ENCODE measurements around the gene UPK1A. TPM values are rescaled to one million over a fixed set of nuclear protein-coding genes. Genes with fewer than 3 reads are reported as not detected.

UPK1A gene
- total RNA-seq, 4 donors from 2014 or later = not detected

DNA sequence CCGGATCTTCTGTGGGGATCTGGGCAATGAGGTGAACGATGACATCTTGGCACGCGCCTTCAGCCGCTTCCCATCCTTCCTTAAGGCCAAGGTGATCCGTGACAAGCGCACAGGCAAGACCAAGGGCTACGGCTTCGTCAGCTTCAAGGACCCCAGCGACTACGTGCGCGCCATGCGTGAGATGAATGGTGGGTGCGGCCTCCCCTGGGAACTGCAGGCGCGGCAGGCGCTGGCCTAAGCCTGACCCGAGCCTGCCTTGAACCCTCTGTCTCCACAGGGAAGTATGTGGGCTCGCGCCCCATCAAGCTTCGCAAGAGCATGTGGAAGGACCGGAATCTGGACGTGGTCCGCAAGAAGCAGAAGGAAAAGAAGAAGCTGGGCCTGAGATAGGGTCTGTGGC is 29.2 kb upstream of the UPK1A start:
- DNase-seq (ENCODE audit: extremely low spot score) = no peak
- 92% methylated on average over 25 of the region's 25 CpGs for WGBS
- Histone ChIP-seq H3K36me3 (peaks cover 51 to 63% (median 61%) of the 10 kb centered on the region in 4 donors), H3K4me3 (no peak overlapping the region), H3K4me1 (peaks cover 0 to 8% (median 8%) of the 10 kb centered on the region in 4 donors), H3K27ac (replicated peaks in 1 of 4) (no peak overlapping the region), H3K9me3 (no peaks in the 10 kb centered on the region), H3K27me3 (no peaks in the 10 kb centered on the region)
- intact Hi-C loops (cut with DNase I) = no loop called here
- TF ChIP-seq, protein P1, sequence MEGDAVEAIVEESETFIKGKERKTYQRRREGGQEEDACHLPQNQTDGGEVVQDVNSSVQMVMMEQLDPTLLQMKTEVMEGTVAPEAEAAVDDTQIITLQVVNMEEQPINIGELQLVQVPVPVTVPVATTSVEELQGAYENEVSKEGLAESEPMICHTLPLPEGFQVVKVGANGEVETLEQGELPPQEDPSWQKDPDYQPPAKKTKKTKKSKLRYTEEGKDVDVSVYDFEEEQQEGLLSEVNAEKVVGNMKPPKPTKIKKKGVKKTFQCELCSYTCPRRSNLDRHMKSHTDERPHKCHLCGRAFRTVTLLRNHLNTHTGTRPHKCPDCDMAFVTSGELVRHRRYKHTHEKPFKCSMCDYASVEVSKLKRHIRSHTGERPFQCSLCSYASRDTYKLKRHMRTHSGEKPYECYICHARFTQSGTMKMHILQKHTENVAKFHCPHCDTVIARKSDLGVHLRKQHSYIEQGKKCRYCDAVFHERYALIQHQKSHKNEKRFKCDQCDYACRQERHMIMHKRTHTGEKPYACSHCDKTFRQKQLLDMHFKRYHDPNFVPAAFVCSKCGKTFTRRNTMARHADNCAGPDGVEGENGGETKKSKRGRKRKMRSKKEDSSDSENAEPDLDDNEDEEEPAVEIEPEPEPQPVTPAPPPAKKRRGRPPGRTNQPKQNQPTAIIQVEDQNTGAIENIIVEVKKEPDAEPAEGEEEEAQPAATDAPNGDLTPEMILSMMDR (IDR thresholded peaks at IDR 0.05) = no peak
- TF ChIP-seq POLR2A (IDR thresholded peaks at IDR 0.05; ENCODE audit: low read depth) = no peak
- TF ChIP-seq POLR2AphosphoS5 (IDR thresholded peaks at IDR 0.05) = no peak
- TF ChIP-seq EP300 (IDR thresholded peaks at IDR 0.05) = no peak

DNA sequence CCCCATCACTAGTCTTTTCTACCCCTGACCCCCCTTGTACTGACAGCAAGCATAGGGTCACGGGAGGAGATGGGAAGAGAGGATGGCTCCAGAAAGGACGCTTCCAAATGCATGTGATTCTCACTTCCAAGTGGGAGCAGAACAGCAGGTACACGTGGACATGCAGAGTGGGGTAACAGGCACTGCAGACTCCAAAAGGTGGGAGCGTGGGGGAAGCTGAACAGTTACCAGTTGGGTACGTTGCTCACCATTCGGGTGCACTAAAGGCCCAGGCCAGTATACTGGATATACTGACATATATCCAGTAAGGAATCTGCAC is 27.0 kb upstream of the UPK1A start:
- H3K4me1 ChIP-seq = peaks cover 8 to 29% (median 26%) of the 10 kb centered on the region in 4 donors
- WGBS = 38% methylated on average over 6 of the region's 6 CpGs
- intact Hi-C loops (cut with DNase I) = no loop called here
- H3K4me3 ChIP-seq = no peak overlapping the region
- no peak for DNase-seq (ENCODE audit: extremely low spot score)
- H3K27me3 ChIP-seq = no peaks in the 10 kb centered on the region
- peaks cover 30 to 42% (median 40%) of the 10 kb centered on the region in 4 donors for H3K36me3 ChIP-seq
- no peak for TF ChIP-seq EP300 (IDR thresholded peaks at IDR 0.05)
- TF ChIP-seq POLR2AphosphoS5 (IDR thresholded peaks at IDR 0.05) = peak in 1 of 2 donors; percentile 15
- no peak for TF ChIP-seq POLR2A (IDR thresholded peaks at IDR 0.05; ENCODE audit: low read depth)
- H3K27ac ChIP-seq (replicated peaks in 1 of 4) = no peak overlapping the region
- no peaks in the 10 kb centered on the region for H3K9me3 ChIP-seq

DNA sequence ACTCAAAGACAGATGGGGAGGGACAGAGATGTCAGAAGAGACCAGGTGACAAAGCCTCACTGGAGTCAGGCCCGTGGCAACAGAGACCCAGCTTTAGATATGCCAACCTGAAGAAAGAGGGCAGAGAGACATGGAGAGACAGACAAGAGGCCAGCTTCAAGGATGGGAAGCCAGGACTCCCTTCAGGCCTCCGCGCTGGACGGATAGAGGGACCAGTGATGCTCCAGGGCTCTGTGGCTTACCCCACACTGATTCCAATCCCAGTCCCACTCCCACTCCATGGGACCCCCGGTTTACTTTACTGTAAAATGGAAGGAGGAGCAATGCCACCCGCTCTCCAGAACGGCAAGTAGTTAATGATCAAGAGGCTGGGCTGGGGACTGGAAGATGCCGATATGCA is 26.5 kb upstream of the UPK1A start:
- Histone ChIP-seq H3K4me1 (peaks cover 8 to 33% (median 31%) of the 10 kb centered on the region in 4 donors), H3K9me3 (no peaks in the 10 kb centered on the region), H3K27ac (replicated peaks in 1 of 4) (no peak overlapping the region), H3K36me3 (peaks cover 24 to 36% (median 34%) of the 10 kb centered on the region in 4 donors), H3K4me3 (no peak overlapping the region), H3K27me3 (no peaks in the 10 kb centered on the region)
- no peak for DNase-seq (ENCODE audit: extremely low spot score)
- 87% methylated on average over 8 of the region's 8 CpGs for WGBS
- intact Hi-C loops (cut with DNase I) = no loop called here
- TF ChIP-seq, protein P1 (IDR thresholded peaks at IDR 0.05) = no peak
- TF ChIP-seq POLR2A (IDR thresholded peaks at IDR 0.05; ENCODE audit: low read depth) (no peak), POLR2AphosphoS5 (IDR thresholded peaks at IDR 0.05) (no peak), EP300 (IDR thresholded peaks at IDR 0.05) (no peak)

DNA sequence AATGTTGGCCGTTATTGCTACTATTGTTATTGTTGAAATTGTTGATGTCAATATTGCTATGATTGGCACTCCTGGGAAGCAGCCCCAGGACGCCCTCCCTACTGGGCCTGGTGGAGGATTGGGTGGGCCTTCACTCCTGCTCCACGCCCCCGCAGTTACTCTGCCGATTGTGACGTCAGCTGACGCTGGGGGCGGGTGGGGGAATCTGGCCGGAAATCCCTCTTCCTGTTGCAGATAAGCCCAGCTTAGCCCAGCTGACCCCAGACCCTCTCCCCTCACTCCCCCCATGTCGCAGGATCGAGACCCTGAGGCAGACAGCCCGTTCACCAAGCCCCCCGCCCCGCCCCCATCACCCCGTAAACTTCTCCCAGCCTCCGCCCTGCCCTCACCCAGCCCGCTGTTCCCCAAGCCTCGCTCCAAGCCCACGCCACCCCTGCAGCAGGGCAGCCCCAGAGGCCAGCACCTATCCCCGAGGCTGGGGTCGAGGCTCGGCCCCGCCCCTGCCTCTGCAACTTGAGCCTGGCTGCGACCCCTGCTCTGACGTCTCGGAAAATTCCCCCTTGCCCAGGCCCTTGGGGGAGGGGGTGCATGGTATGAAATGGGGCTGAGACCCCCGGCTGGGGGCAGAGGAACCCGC is 24.7 kb upstream of the UPK1A start, which contains the start of gene ETV2:
Gene ETV2, plus strand, starts transcription at position 231 of the 637 bp plus-strand sequence. CDS start 716 bp downstream, outside the sequence.
- intact Hi-C loops (cut with DNase I) = loop anchor here (2.0 kb wide), 1 partner anchor 13 kb away; the partner anchor contains the start of gene RBM42
- H3K27ac ChIP-seq (replicated peaks in 1 of 4) = no peak within 1 kb of the TSS
- no peak for TF ChIP-seq POLR2A (IDR thresholded peaks at IDR 0.05; ENCODE audit: low read depth)
- TF ChIP-seq, protein P1 (IDR thresholded peaks at IDR 0.05) = no peak
- peaks cover 13 to 18% (median 17%) of the 10 kb centered on the region in 4 donors for H3K36me3 ChIP-seq
- 26% methylated on average over 20 of the region's 28 CpGs for WGBS
- no peak within 1 kb of the TSS for H3K4me3 ChIP-seq
- H3K4me1 ChIP-seq = peaks cover 15 to 40% (median 39%) of the 10 kb centered on the region in 4 donors
- H3K27me3 ChIP-seq = no peaks in the 10 kb centered on the region
- DNase-seq (ENCODE audit: extremely low spot score) = no peak
- H3K9me3 ChIP-seq = no peaks in the 10 kb centered on the region

DNA sequence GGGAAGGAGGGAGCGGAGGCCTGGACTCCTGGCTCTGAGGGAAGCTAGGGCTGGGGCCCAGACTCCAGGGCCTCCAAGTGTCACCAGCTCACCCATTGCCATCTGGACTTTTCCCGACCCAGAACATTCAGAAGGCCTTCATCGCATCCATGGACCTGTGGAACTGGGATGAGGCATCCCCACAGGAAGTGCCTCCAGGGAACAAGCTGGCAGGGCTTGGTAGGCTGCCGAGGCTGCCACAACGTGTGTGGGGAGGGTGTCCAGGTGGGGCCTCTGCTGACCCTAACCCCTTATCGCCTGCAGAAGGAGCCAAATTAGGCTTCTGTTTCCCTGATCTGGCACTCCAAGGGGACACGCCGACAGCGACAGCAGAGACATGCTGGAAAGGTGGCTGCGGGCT is 24.0 kb upstream of the UPK1A start:
- no peaks in the 10 kb centered on the region for H3K9me3 ChIP-seq
- H3K27ac ChIP-seq (replicated peaks in 1 of 4) = no peak overlapping the region
- H3K4me1 ChIP-seq = peaks cover 15 to 41% (median 39%) of the 10 kb centered on the region in 4 donors
- no peak for DNase-seq (ENCODE audit: extremely low spot score)
- peaks cover 6 to 11% (median 10%) of the 10 kb centered on the region in 4 donors for H3K36me3 ChIP-seq
- 92% methylated on average over 6 of the region's 10 CpGs for WGBS
- TF ChIP-seq EP300 (IDR thresholded peaks at IDR 0.05) = no peak
- no peak for TF ChIP-seq POLR2AphosphoS5 (IDR thresholded peaks at IDR 0.05)
- TF ChIP-seq, protein P1 (IDR thresholded peaks at IDR 0.05) = no peak
- no peak for TF ChIP-seq POLR2A (IDR thresholded peaks at IDR 0.05; ENCODE audit: low read depth)
- intact Hi-C loops (cut with DNase I) = loop anchor here (2.0 kb wide), 1 partner anchor 14 kb away; the partner anchor contains the start of gene RBM42
- no peaks in the 10 kb centered on the region for H3K27me3 ChIP-seq
- H3K4me3 ChIP-seq = no peak overlapping the region

All from esophagus muscularis mucosa (tissue), 4 donors.